Activated CD8-positive, alpha-beta memory T cell treated with anti-CD3 and anti-CD28 coated beads, Interleukin-2, amount 10 ng/mL, durations not matched to agents 7 days and 5 days (primary cell): ENCODE results near the gene RSPO1. TPM values are rescaled to one million over a fixed set of nuclear protein-coding genes. Genes with fewer than 3 reads are reported as not detected.

ENCODE experiments used
- ATAC-seq: fragments of 150-1000 bp; cut with Tn5 transposase; one replicate; pipeline ENCODE4 v1.10.0; 2021; ENCODE audit warnings: moderate library complexity
- CTCF ChIA-PET: fragments of 350-600 bp; sonication (Branson Sonifier 250); formaldehyde crosslinking; loops from one replicate; lab custom pipeline; 2021; ENCODE audit warnings: antibody characterized with exemption; lab: Charles Lee
- DNase-seq: peaks from one replicate; pipeline ENCODE4 v3.0.0-alpha.2; 2020
- H3K27ac Mint-ChIP-seq: one replicate; pipeline ENCODE4 v1.8.0; 2021; ENCODE audit warnings: mild to moderate bottlenecking, mixed read lengths
- H3K27me3 Mint-ChIP-seq: one replicate; pipeline ENCODE4 v1.8.0; 2021; ENCODE audit warnings: mixed read lengths
- H3K36me3 Mint-ChIP-seq: one replicate; pipeline ENCODE4 v1.8.0; 2021; ENCODE audit warnings: mild to moderate bottlenecking, mixed read lengths
- H3K4me1 Mint-ChIP-seq: one replicate; pipeline ENCODE4 v1.8.0; 2021; ENCODE audit warnings: mixed read lengths
- H3K4me3 Mint-ChIP-seq: one replicate; pipeline ENCODE4 v1.8.0; 2021; ENCODE audit warnings: mild to moderate bottlenecking, moderate library complexity, mixed read lengths
- H3K9me3 Mint-ChIP-seq: one replicate; pipeline ENCODE4 v1.8.0; 2022; ENCODE audit warnings: low read depth, mixed read lengths
- total RNA-seq, 2 experiments: library from RNA; stranded (reverse); gene quantifications; one replicate each; pipeline ENCODE4 v1.2.3, GENCODE V29; 2021

Gene RSPO1
- total RNA-seq, 2 experiments from 2014 or later = not detected

GRCh38 chr1:37567023-37567422 lies 67.7 kb downstream of the RSPO1 start:
- CTCF ChIA-PET = no interaction called here
- no peak overlapping the region for H3K27ac Mint-ChIP-seq
- no peaks in the 10 kb centered on the region for H3K9me3 Mint-ChIP-seq

GRCh38 chr1:37564892-37565291 lies 69.8 kb downstream of the RSPO1 start:
- ATAC-seq (no peak), DNase-seq (no peak)
- H3K9me3 Mint-ChIP-seq = no peaks in the 10 kb centered on the region
- H3K4me3 Mint-ChIP-seq = no peak overlapping the region
- CTCF ChIA-PET = interaction anchor here (1.0 to 1.8 kb wide), 4 partner anchors 50 to 125 kb away, joined by 3 to 4 read pairs (median 4); partner anchors contain the start of gene MEAF6
- H3K4me1 Mint-ChIP-seq = peaks cover 6% of the 10 kb centered on the region
- H3K27me3 Mint-ChIP-seq = no peaks in the 10 kb centered on the region
- H3K27ac Mint-ChIP-seq = no peak overlapping the region
- H3K36me3 Mint-ChIP-seq = peaks cover 38% of the 10 kb centered on the region

More at GRCh38 chr1:37567023-37567422, 67.7 kb downstream of the RSPO1 start:
- Mint-ChIP-seq H3K4me1 (peaks cover 26% of the 10 kb centered on the region), H3K4me3 (no peak overlapping the region), H3K36me3 (peaks cover 54% of the 10 kb centered on the region), H3K27me3 (no peaks in the 10 kb centered on the region)
- no peak for DNase-seq
- no peak for ATAC-seq

- Mint-ChIP-seq H3K27me3 (no peaks in the 10 kb centered on the region), H3K27ac (no peak overlapping the region), H3K4me1 (no peaks in the 10 kb centered on the region), H3K36me3 (peaks cover 19% of the 10 kb centered on the region), H3K9me3 (no peaks in the 10 kb centered on the region), H3K4me3 (no peak overlapping the region)
- CTCF ChIA-PET = interaction anchor here (1.3 to 2.4 kb wide), 4 partner anchors 9 to 127 kb away, joined by 4 to 13 read pairs (median 4); a partner anchor contains a TSS
- no peak for DNase-seq
- ATAC-seq = no peak
Measured at GRCh38 chr1:37562984-37563383, 71.7 kb downstream of the RSPO1 start.

Other genes starting within 250 kb of the RSPO1 start
- 10 to 100 TPM; 20.9 to 35.4 TPM for gene ZC3H12A, start 160.3 kb downstream of the RSPO1 start, total RNA-seq
- 10 to 100 TPM; 63.2 to 80.7 TPM for gene MEAF6, start 120.1 kb downstream of the RSPO1 start, total RNA-seq
- gene SNIP1, start 80.6 kb downstream of the RSPO1 start, total RNA-seq = 10 to 100 TPM; 28.4 to 29.4 TPM
- gene DNALI1, start 78.0 kb downstream of the RSPO1 start, total RNA-seq = under 1 TPM; 0.26 to 0.30 TPM
- gene GNL2, start 39.0 kb downstream of the RSPO1 start, total RNA-seq = 10 to 100 TPM; 55.4 to 73.6 TPM
- gene CDCA8, start 57.6 kb upstream of the RSPO1 start, total RNA-seq = 10 to 100 TPM; 77.2 to 97.3 TPM
- gene EPHA10, start 130.2 kb upstream of the RSPO1 start, total RNA-seq = not detected
- gene MANEAL, start 159.0 kb upstream of the RSPO1 start, total RNA-seq = 1 to 10 TPM; 2.6 to 4.5 TPM
- gene C1orf122, start 172.9 kb upstream of the RSPO1 start, total RNA-seq = 10 to 100 TPM; 19.8 to 21.9 TPM
- 10 to 100 TPM; 16.4 to 28.6 TPM for gene YRDC, start 173.3 kb upstream of the RSPO1 start, total RNA-seq
- 10 to 100 TPM; 26.4 to 29.3 TPM for gene MTF1, start 224.7 kb upstream of the RSPO1 start, total RNA-seq